OCI-LY1 (cell line): Measurements from ENCODE around the gene MROH9.

Experiments
- H2AFZ ChIP-seq: fragments of 200-600 bp; sonication (generic), shearing (Covaris generic); 2 replicates; pipeline ENCODE4 v1.6.0; 2014; ENCODE audit warnings: antibody characterized with exemption, mild to moderate bottlenecking, low read length
- H3F3A ChIP-seq: fragments of 200-600 bp; sonication (generic), shearing (Covaris generic); 2 replicates; pipeline ENCODE4 v1.6.0; 2014; ENCODE audit warnings: mild to moderate bottlenecking, antibody characterized with exemption, low read length, moderate library complexity; ENCODE audit not compliant: insufficient read depth
- H3K27ac ChIP-seq: fragments of 200-600 bp; sonication (generic); 2 replicates; pipeline ENCODE4 v1.5.1; 2014; ENCODE audit warnings: low read length, mixed run types, mild to moderate bottlenecking, low read depth; ENCODE audit not compliant: poor library complexity, severe bottlenecking
- H3K27me3 ChIP-seq: fragments of 200-600 bp; sonication (generic); 2 replicates; pipeline ENCODE4 v1.6.0; 2014; ENCODE audit warnings: antibody characterized with exemption, mild to moderate bottlenecking, low read length, moderate library complexity; ENCODE audit not compliant: insufficient read depth
- H3K36me3 ChIP-seq: fragments of 200-600 bp; sonication (generic); 2 replicates; pipeline ENCODE4 v1.6.1; 2014; ENCODE audit warnings: mild to moderate bottlenecking, antibody characterized with exemption, low read length, moderate library complexity, mixed read lengths; ENCODE audit not compliant: insufficient read depth
- H3K4me1 ChIP-seq: fragments of 200-600 bp; sonication (generic); 2 replicates; pipeline ENCODE4 v1.5.1; 2014; ENCODE audit warnings: mild to moderate bottlenecking, low read length, moderate library complexity; ENCODE audit not compliant: insufficient read depth, severe bottlenecking
- H3K4me2 ChIP-seq: fragments of 200-600 bp; sonication (generic), shearing (Covaris generic); 2 replicates; pipeline ENCODE4 v1.6.1; 2014; ENCODE audit warnings: low read length
- H3K4me3 ChIP-seq: fragments of 200-600 bp; sonication (generic); 2 replicates; pipeline ENCODE4 v1.5.1; 2014; ENCODE audit warnings: low read length, low read depth, mild to moderate bottlenecking, mixed read lengths; ENCODE audit not compliant: poor library complexity, severe bottlenecking
- H3K79me2 ChIP-seq: fragments of 200-600 bp; shearing (Covaris generic); 2 replicates; pipeline ENCODE4 v1.6.1; 2016; ENCODE audit warnings: mixed run types, low read length, mixed read lengths; ENCODE audit not compliant: insufficient read depth
- H3K9ac ChIP-seq: fragments of 200-600 bp; sonication (generic), shearing (Covaris generic); 2 replicates; pipeline ENCODE4 v1.6.1; 2014; ENCODE audit warnings: mild to moderate bottlenecking, low read length, mixed read lengths
- H3K9me2 ChIP-seq: fragments of 200-600 bp; sonication (generic), shearing (Covaris generic); 2 replicates; pipeline ENCODE4 v1.6.1; 2014; ENCODE audit warnings: low read depth, mild to moderate bottlenecking, low read length, mixed read lengths
- H3K9me3 ChIP-seq: fragments of 200-600 bp; shearing (Covaris generic); 2 replicates; pipeline ENCODE4 v1.6.1; 2014; ENCODE audit warnings: low read length, mixed read lengths
- H4K20me1 ChIP-seq: fragments of 200-600 bp; sonication (generic), shearing (Covaris generic); 2 replicates; pipeline ENCODE4 v1.6.0; 2016; ENCODE audit warnings: mild to moderate bottlenecking, low read length; ENCODE audit not compliant: insufficient read depth
- EZH2 ChIP-seq: fragments of 200-600 bp; sonication (generic), shearing (Covaris generic); IDR thresholded peaks from 2 replicates; pipeline ENCODE4 v1.8.0; 2017; ENCODE audit warnings: borderline replicate concordance, mixed run types, mild to moderate bottlenecking, antibody characterized with exemption, low read length, moderate library complexity, mixed read lengths
- TF ChIP-seq, protein P1 (sequence below): fragments of 200-600 bp; sonication (generic), shearing (Covaris generic); IDR thresholded peaks from 2 replicates; pipeline ENCODE4 v1.5.1; 2017; ENCODE audit warnings: mild to moderate bottlenecking, antibody characterized with exemption, low read length, moderate library complexity, mixed read lengths

The MROH9 gene

DNA sequence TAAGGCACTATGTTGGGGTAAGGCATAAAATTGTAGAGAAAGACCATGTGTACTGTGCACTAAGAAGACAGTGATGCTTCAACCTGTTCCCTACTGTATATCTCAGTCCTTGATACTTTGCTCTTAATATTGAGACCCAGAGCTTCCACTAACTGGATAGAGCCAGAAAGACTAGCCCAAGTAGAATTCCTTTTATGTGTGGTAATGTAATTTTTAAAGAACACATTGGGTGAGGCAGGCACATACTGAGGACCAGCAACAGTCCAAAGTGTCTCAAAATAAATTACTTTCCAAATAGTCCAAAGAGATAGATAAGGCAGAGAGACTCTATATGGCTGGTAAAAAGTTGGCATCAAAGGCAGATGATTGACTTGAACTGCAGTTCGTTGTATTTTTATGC lies 31.4 kb upstream of the MROH9 start:
- Histone ChIP-seq H3K27me3 (no peaks in the 10 kb centered on the region), H3K9me2 (no peaks in the 10 kb centered on the region), H3K36me3 (no peaks in the 10 kb centered on the region), H2AFZ (no peak overlapping the region), H3K9me3 (no peaks in the 10 kb centered on the region), H3F3A (no peaks in the 10 kb centered on the region), H3K4me2 (no peak overlapping the region), H4K20me1 (no peaks in the 10 kb centered on the region), H3K79me2 (no peaks in the 10 kb centered on the region), H3K27ac (no peak overlapping the region), H3K9ac (no peak overlapping the region), H3K4me3 (no peak overlapping the region), H3K4me1 (no peaks in the 10 kb centered on the region)
- TF ChIP-seq, protein P1, sequence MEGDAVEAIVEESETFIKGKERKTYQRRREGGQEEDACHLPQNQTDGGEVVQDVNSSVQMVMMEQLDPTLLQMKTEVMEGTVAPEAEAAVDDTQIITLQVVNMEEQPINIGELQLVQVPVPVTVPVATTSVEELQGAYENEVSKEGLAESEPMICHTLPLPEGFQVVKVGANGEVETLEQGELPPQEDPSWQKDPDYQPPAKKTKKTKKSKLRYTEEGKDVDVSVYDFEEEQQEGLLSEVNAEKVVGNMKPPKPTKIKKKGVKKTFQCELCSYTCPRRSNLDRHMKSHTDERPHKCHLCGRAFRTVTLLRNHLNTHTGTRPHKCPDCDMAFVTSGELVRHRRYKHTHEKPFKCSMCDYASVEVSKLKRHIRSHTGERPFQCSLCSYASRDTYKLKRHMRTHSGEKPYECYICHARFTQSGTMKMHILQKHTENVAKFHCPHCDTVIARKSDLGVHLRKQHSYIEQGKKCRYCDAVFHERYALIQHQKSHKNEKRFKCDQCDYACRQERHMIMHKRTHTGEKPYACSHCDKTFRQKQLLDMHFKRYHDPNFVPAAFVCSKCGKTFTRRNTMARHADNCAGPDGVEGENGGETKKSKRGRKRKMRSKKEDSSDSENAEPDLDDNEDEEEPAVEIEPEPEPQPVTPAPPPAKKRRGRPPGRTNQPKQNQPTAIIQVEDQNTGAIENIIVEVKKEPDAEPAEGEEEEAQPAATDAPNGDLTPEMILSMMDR: no peak
- TF ChIP-seq EZH2: no peak

DNA sequence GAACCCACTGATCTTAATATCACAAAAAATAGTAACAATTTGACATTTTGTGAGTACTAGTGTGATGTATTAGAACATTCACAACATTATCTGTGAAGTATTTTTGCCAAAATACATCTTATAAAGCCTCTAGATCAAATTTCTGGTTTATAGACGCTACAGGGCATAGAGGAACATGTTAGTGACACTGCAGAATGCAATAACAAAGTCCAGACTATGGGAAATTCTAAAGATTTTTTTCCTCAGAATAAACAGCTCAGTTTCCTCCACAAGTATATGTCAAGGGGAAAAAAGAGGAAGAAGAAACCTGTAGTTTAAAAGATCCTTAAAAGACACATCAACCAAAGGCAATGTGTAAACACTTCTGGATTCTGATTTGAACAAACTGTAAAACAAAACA lies 26.4 kb upstream of the MROH9 start:
- no peak overlapping the region for H3K9ac ChIP-seq
- no peaks in the 10 kb centered on the region for H3K9me2 ChIP-seq
- H3K79me2 ChIP-seq: no peaks in the 10 kb centered on the region
- H3K4me3 ChIP-seq: no peak overlapping the region
- H4K20me1 ChIP-seq: no peaks in the 10 kb centered on the region
- H3K27ac ChIP-seq: no peak overlapping the region
- H3K9me3 ChIP-seq: no peaks in the 10 kb centered on the region
- no peak for TF ChIP-seq EZH2
- TF ChIP-seq, protein P1: no peak
- H3K4me1 ChIP-seq: no peaks in the 10 kb centered on the region
- no peaks in the 10 kb centered on the region for H3K27me3 ChIP-seq
- no peak overlapping the region for H2AFZ ChIP-seq
- no peaks in the 10 kb centered on the region for H3K36me3 ChIP-seq
- no peak overlapping the region for H3K4me2 ChIP-seq
- H3F3A ChIP-seq: no peaks in the 10 kb centered on the region

DNA sequence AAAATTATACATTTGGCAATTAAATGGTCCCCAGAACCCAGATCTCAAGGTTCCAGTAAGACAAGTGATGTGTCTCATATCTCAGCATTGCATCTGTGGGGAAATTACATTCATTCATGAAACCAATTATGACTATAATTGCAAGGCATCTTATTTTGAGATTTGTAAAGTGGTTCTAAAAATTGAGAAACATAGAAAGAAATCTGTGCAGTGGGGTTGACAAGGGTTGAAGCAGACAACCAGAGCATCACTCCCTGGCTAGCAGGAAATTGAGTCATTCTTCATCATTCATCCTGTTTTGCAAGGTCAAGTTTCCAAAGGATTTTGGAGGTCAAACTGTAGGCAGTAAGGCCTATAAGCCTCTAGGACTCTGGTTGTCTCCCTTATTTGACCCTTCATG lies 25.1 kb upstream of the MROH9 start:
- no peak overlapping the region for H3K4me2 ChIP-seq
- H3K9me3 ChIP-seq: no peaks in the 10 kb centered on the region
- no peaks in the 10 kb centered on the region for H3K79me2 ChIP-seq
- H3K27me3 ChIP-seq: no peaks in the 10 kb centered on the region
- no peak overlapping the region for H3K9ac ChIP-seq
- TF ChIP-seq, protein P1: no peak
- TF ChIP-seq EZH2: no peak
- H3F3A ChIP-seq: no peaks in the 10 kb centered on the region
- H4K20me1 ChIP-seq: no peaks in the 10 kb centered on the region
- H3K9me2 ChIP-seq: no peaks in the 10 kb centered on the region
- no peak overlapping the region for H3K27ac ChIP-seq
- H2AFZ ChIP-seq: no peak overlapping the region
- H3K4me3 ChIP-seq: no peak overlapping the region
- H3K4me1 ChIP-seq: no peaks in the 10 kb centered on the region
- no peaks in the 10 kb centered on the region for H3K36me3 ChIP-seq
